Mesenchymal stem cell (in vitro differentiated cells and primary cell): ENCODE results near the gene CYP2A7.
"Not testable (repeated sequence)": the region's sequence is repeated elsewhere in the genome, so short reads cannot be mapped to it uniquely, and the experiment has no call there.

Experiments
- DNase-seq: peaks from one replicate; pipeline ENCODE4 v3.0.0-alpha.2; 2013
- H2AFZ ChIP-seq: one replicate; pipeline ENCODE4 v1.6.1; 2013; ENCODE audit warnings: low read depth, mild to moderate bottlenecking, control low read depth, inconsistent platforms, low read length, moderate library complexity
- H2AK5ac ChIP-seq: 2 replicates; pipeline ENCODE4 v1.6.1; 2013; ENCODE audit warnings: low read length, moderate library complexity, mild to moderate bottlenecking, inconsistent platforms; ENCODE audit not compliant: severe bottlenecking
- H2BK120ac ChIP-seq: one replicate; pipeline ENCODE4 v1.6.1; 2013; ENCODE audit warnings: low read depth, mild to moderate bottlenecking, inconsistent platforms, low read length, moderate library complexity
- H2BK12ac ChIP-seq, 2 experiments: one replicate each; pipeline ENCODE4 v1.6.1; 2013; ENCODE audit warnings: inconsistent platforms in 2 of 2, low read length in 2 of 2, mild to moderate bottlenecking in 2 of 2, moderate library complexity in 2 of 2, control low read depth in 1 of 2
- H2BK15ac ChIP-seq: one replicate; pipeline ENCODE4 v1.6.1; 2013; ENCODE audit warnings: mild to moderate bottlenecking, low read depth, inconsistent platforms; ENCODE audit not compliant: poor library complexity, severe bottlenecking
- H2BK5ac ChIP-seq: 2 replicates; pipeline ENCODE4 v1.6.1; 2013; ENCODE audit warnings: low read depth, mild to moderate bottlenecking, low read length, control low read depth, inconsistent platforms; ENCODE audit not compliant: poor library complexity, severe bottlenecking
- H3K14ac ChIP-seq, 2 experiments: one replicate each; pipeline ENCODE4 v1.6.1; 2013; ENCODE audit warnings: inconsistent platforms in 2 of 2, low read length in 2 of 2, control low read depth in 1 of 2, mild to moderate bottlenecking in 1 of 2, moderate library complexity in 1 of 2
- H3K18ac ChIP-seq, 2 experiments: one replicate each; pipeline ENCODE4 v1.6.1; 2013; ENCODE audit warnings: inconsistent platforms in 2 of 2, low read length in 2 of 2, control low read depth in 1 of 2, low read depth in 1 of 2, mild to moderate bottlenecking in 1 of 2
- H3K23ac ChIP-seq, 2 experiments: one replicate each; pipeline ENCODE4 v1.6.1; 2013; ENCODE audit warnings: inconsistent platforms in 2 of 2, low read length in 2 of 2, mild to moderate bottlenecking in 2 of 2, moderate library complexity in 2 of 2, control low read depth in 1 of 2
- H3K27ac ChIP-seq: 2 replicates; pipeline ENCODE4 v1.5.1; 2013; ENCODE audit warnings: mild to moderate bottlenecking, moderate library complexity, low read length, control low read depth, inconsistent platforms; ENCODE audit not compliant: poor library complexity, severe bottlenecking
- H3K27me3 ChIP-seq, 2 experiments: 2 replicates each; pipeline versions ENCODE4 v1.6.1 to v1.7.0; 2013; ENCODE audit warnings: low read length in 2 of 2, mild to moderate bottlenecking in 2 of 2, moderate library complexity in 2 of 2, control low read depth in 1 of 2, inconsistent platforms in 1 of 2; ENCODE audit not compliant: control insufficient read depth in 1 of 2, insufficient read depth in 1 of 2
- H3K36me3 ChIP-seq, 2 experiments: 2 replicates each; pipeline versions ENCODE4 v1.6.1 to v1.7.0; 2013; ENCODE audit warnings: low read length in 2 of 2, control low read depth in 1 of 2, inconsistent platforms in 1 of 2, low read depth in 1 of 2, mild to moderate bottlenecking in 1 of 2; ENCODE audit not compliant: insufficient read depth in 2 of 2, control insufficient read depth in 1 of 2
- H3K4ac ChIP-seq, 2 experiments: one replicate each; pipeline ENCODE4 v1.6.1; 2013; ENCODE audit warnings: inconsistent platforms in 2 of 2, low read length in 2 of 2, mild to moderate bottlenecking in 2 of 2, moderate library complexity in 2 of 2, control low read depth in 1 of 2, low read depth in 1 of 2
- H3K4me1 ChIP-seq: 2 replicates; pipeline ENCODE4 v1.6.1; 2013; ENCODE audit warnings: low read depth, low read length, control low read depth; ENCODE audit not compliant: control insufficient read depth, insufficient read depth
- H3K4me2 ChIP-seq: 2 replicates; pipeline ENCODE4 v1.6.1; 2013; ENCODE audit warnings: low read length, mild to moderate bottlenecking, inconsistent platforms; ENCODE audit not compliant: poor library complexity, severe bottlenecking
- H3K4me3 ChIP-seq, 2 experiments: 2 replicates each; pipeline versions ENCODE4 v1.5.1 to v1.7.0; 2013; ENCODE audit warnings: low read length in 2 of 2, mild to moderate bottlenecking in 2 of 2, control low read depth in 1 of 2, low read depth in 1 of 2; ENCODE audit not compliant: insufficient read depth in 1 of 2
- H3K79me1 ChIP-seq: replicated peaks from 2 replicates; pipeline ENCODE4 v1.6.1; 2013; ENCODE audit warnings: mild to moderate bottlenecking, control low read depth, low read length, inconsistent platforms; ENCODE audit not compliant: poor library complexity, severe bottlenecking
- H3K9ac ChIP-seq: 2 replicates; pipeline ENCODE4 v1.7.0; 2013; ENCODE audit warnings: mild to moderate bottlenecking, low read length, moderate library complexity
- H3K9me3 ChIP-seq: 2 replicates; pipeline ENCODE4 v1.7.0; 2013; ENCODE audit warnings: mild to moderate bottlenecking, low read length; ENCODE audit not compliant: control insufficient read depth
- H4K8ac ChIP-seq: one replicate; pipeline ENCODE4 v1.6.1; 2013; ENCODE audit warnings: inconsistent platforms, mild to moderate bottlenecking, low read length, moderate library complexity
- H4K91ac ChIP-seq: one replicate; pipeline ENCODE4 v1.6.1; 2013; ENCODE audit warnings: mild to moderate bottlenecking, low read length, inconsistent platforms
- WGBS: methylation state at CpG from one replicate; pipeline ENCODE4 v1.1.7; 2013; ENCODE audit warnings: mixed read lengths; 5-methylcytosine and 5-hydroxymethylcytosine counted together

The CYP2A7 gene

GRCh38 chr19:40842012-40842411, 40.0 kb downstream of the CYP2A7 start:
- H3K27me3 ChIP-seq = peaks cover 3 to 18% of the 10 kb centered on the region in 2 experiments
- not testable (repeated sequence) for H2BK120ac ChIP-seq, H3K18ac ChIP-seq, H3K4me2 ChIP-seq, H3K9me3 ChIP-seq, H3K4me3 ChIP-seq, H3K14ac ChIP-seq, H3K4ac ChIP-seq, H2BK5ac ChIP-seq, H2AFZ ChIP-seq, DNase-seq, H2AK5ac ChIP-seq, H3K9ac ChIP-seq, H3K23ac ChIP-seq, H2BK15ac ChIP-seq, H4K8ac ChIP-seq, H3K4me1 ChIP-seq, H3K79me1 ChIP-seq, H4K91ac ChIP-seq, H3K27ac ChIP-seq, H3K36me3 ChIP-seq, H2BK12ac ChIP-seq
- WGBS = 67% methylated on average over 1 of the region's 3 CpGs

GRCh38 chr19:40838477-40838876, 43.6 kb downstream of the CYP2A7 start:
- not testable (repeated sequence) for H3K23ac ChIP-seq, DNase-seq, H3K4me3 ChIP-seq, H3K14ac ChIP-seq, H3K4me2 ChIP-seq, H2AK5ac ChIP-seq, H3K9ac ChIP-seq, H4K8ac ChIP-seq, H3K9me3 ChIP-seq, H2BK120ac ChIP-seq, H3K79me1 ChIP-seq, H2BK5ac ChIP-seq, H3K4me1 ChIP-seq, H3K27ac ChIP-seq, H3K36me3 ChIP-seq, H2BK15ac ChIP-seq, H2BK12ac ChIP-seq, H4K91ac ChIP-seq, H3K18ac ChIP-seq, H2AFZ ChIP-seq, H3K4ac ChIP-seq, H3K27me3 ChIP-seq
- 80% methylated on average over 1 of the region's 1 CpG for WGBS

- H3K14ac ChIP-seq = no peak overlapping the region
- 79% methylated on average over 4 of the region's 6 CpGs for WGBS
- no peak overlapping the region for H4K91ac ChIP-seq
- no peak overlapping the region for H3K4ac ChIP-seq
- no peak overlapping the region for H2BK15ac ChIP-seq
- H3K27ac ChIP-seq = no peak overlapping the region
- no peaks in the 10 kb centered on the region for H3K4me1 ChIP-seq
- DNase-seq = no peak
- no peak overlapping the region for H3K4me2 ChIP-seq
- no peaks in the 10 kb centered on the region for H3K27me3 ChIP-seq
- no peaks in the 10 kb centered on the region for H3K79me1 ChIP-seq
- no peak overlapping the region for H2BK120ac ChIP-seq
- no peak overlapping the region for H2AFZ ChIP-seq
- H3K9me3 ChIP-seq = no peaks in the 10 kb centered on the region
- H2AK5ac ChIP-seq = no peak overlapping the region
- H3K23ac ChIP-seq = no peak overlapping the region
- H2BK12ac ChIP-seq = no peak overlapping the region
- no peak overlapping the region for H3K4me3 ChIP-seq
- H2BK5ac ChIP-seq = no peak overlapping the region
- H4K8ac ChIP-seq = no peak overlapping the region
- no peak overlapping the region for H3K9ac ChIP-seq
- H3K18ac ChIP-seq = no peak overlapping the region
- H3K36me3 ChIP-seq = no peaks in the 10 kb centered on the region
Observed at GRCh38 chr19:40836754-40837429, 45.1 kb downstream of the CYP2A7 start.

- H3K27me3 ChIP-seq, H3K18ac ChIP-seq, H3K4me3 ChIP-seq, H3K4ac ChIP-seq, H3K4me1 ChIP-seq, H3K4me2 ChIP-seq, H4K8ac ChIP-seq, H3K79me1 ChIP-seq, H3K23ac ChIP-seq, H2AFZ ChIP-seq, H2BK12ac ChIP-seq, H3K9ac ChIP-seq, H2AK5ac ChIP-seq, H3K14ac ChIP-seq, H3K9me3 ChIP-seq, H2BK5ac ChIP-seq, H3K36me3 ChIP-seq, H2BK15ac ChIP-seq, H4K91ac ChIP-seq, H3K27ac ChIP-seq, H2BK120ac ChIP-seq, DNase-seq: not testable (repeated sequence)
- 72% methylated on average over 3 of the region's 7 CpGs for WGBS
Observed at GRCh38 chr19:40833728-40834533, 48.1 kb downstream of the CYP2A7 start.
